IPS-20b (cell line): ENCODE measurements around the gene VEGFA.

Source experiments
- H3K27ac ChIP-seq: one replicate; pipeline ENCODE4 v1.5.1; 2013; ENCODE audit warnings: low read length
- H3K27me3 ChIP-seq: 2 replicates; pipeline ENCODE4 v1.6.1; 2013; ENCODE audit warnings: mild to moderate bottlenecking, low read length, inconsistent platforms; ENCODE audit not compliant: insufficient read depth
- H3K36me3 ChIP-seq: 2 replicates; pipeline ENCODE4 v1.6.1; 2013; ENCODE audit warnings: low read depth, mild to moderate bottlenecking, inconsistent platforms, low read length, moderate library complexity; ENCODE audit not compliant: insufficient read depth
- H3K4me1 ChIP-seq: 2 replicates; pipeline ENCODE4 v1.6.1; 2013; ENCODE audit warnings: mild to moderate bottlenecking, control low read depth, inconsistent platforms, low read length, moderate library complexity; ENCODE audit not compliant: insufficient read depth
- H3K4me3 ChIP-seq: 2 replicates; pipeline ENCODE4 v1.5.1; 2013; ENCODE audit warnings: mild to moderate bottlenecking, low read length, inconsistent platforms
- H3K9ac ChIP-seq: 2 replicates; pipeline ENCODE4 v1.6.1; 2013; ENCODE audit warnings: low read depth, mild to moderate bottlenecking, inconsistent platforms, low read length, moderate library complexity
- H3K9me3 ChIP-seq: 2 replicates; pipeline ENCODE4 v1.6.1; 2013; ENCODE audit warnings: mild to moderate bottlenecking, low read depth, low read length, inconsistent platforms; ENCODE audit not compliant: insufficient read depth

Gene VEGFA

GRCh38 chr6:43798688-43799444 lies 28.9 kb downstream of the VEGFA start:
- Histone ChIP-seq H3K4me3 (no peak overlapping the region), H3K27ac (no peak overlapping the region), H3K4me1 (no peaks in the 10 kb centered on the region), H3K36me3 (no peaks in the 10 kb centered on the region), H3K9ac (no peak overlapping the region), H3K27me3 (no peaks in the 10 kb centered on the region), H3K9me3 (no peaks in the 10 kb centered on the region)

- Histone ChIP-seq H3K4me3 (no peak overlapping the region), H3K36me3 (no peaks in the 10 kb centered on the region), H3K9ac (no peak overlapping the region), H3K9me3 (no peaks in the 10 kb centered on the region), H3K4me1 (no peaks in the 10 kb centered on the region), H3K27ac (no peak overlapping the region), H3K27me3 (no peaks in the 10 kb centered on the region)
Measured at GRCh38 chr6:43799551-43800297, 29.7 kb downstream of the VEGFA start.

GRCh38 chr6:43800298-43800623 lies 30.2 kb downstream of the VEGFA start:
- H3K27ac ChIP-seq, result no peak overlapping the region
- H3K9ac ChIP-seq, result no peak overlapping the region
- no peaks in the 10 kb centered on the region for H3K36me3 ChIP-seq
- H3K4me3 ChIP-seq, result no peak overlapping the region
- H3K4me1 ChIP-seq, result no peaks in the 10 kb centered on the region
- H3K9me3 ChIP-seq, result no peaks in the 10 kb centered on the region
- no peaks in the 10 kb centered on the region for H3K27me3 ChIP-seq

GRCh38 chr6:43800746-43801494 lies 30.9 kb downstream of the VEGFA start:
- Histone ChIP-seq H3K9ac (no peak overlapping the region), H3K4me1 (no peaks in the 10 kb centered on the region), H3K4me3 (no peak overlapping the region), H3K9me3 (no peaks in the 10 kb centered on the region), H3K36me3 (no peaks in the 10 kb centered on the region), H3K27me3 (no peaks in the 10 kb centered on the region), H3K27ac (no peak overlapping the region)

GRCh38 chr6:43801495-43802181 lies 31.6 kb downstream of the VEGFA start:
- Histone ChIP-seq H3K9me3 (no peaks in the 10 kb centered on the region), H3K36me3 (no peaks in the 10 kb centered on the region), H3K27me3 (no peaks in the 10 kb centered on the region), H3K4me3 (no peak overlapping the region), H3K27ac (no peak overlapping the region), H3K9ac (no peak overlapping the region), H3K4me1 (no peaks in the 10 kb centered on the region)

GRCh38 chr6:43803055-43803782 lies 33.2 kb downstream of the VEGFA start:
- Histone ChIP-seq H3K9ac (no peak overlapping the region), H3K27me3 (no peaks in the 10 kb centered on the region), H3K27ac (no peak overlapping the region), H3K9me3 (no peaks in the 10 kb centered on the region), H3K4me3 (no peak overlapping the region), H3K4me1 (no peaks in the 10 kb centered on the region), H3K36me3 (no peaks in the 10 kb centered on the region)

- Histone ChIP-seq H3K36me3 (no peaks in the 10 kb centered on the region), H3K4me3 (no peak overlapping the region), H3K27ac (no peak overlapping the region), H3K27me3 (no peaks in the 10 kb centered on the region), H3K4me1 (no peaks in the 10 kb centered on the region), H3K9me3 (no peaks in the 10 kb centered on the region), H3K9ac (no peak overlapping the region)
Measured at GRCh38 chr6:43803783-43804549, 34.0 kb downstream of the VEGFA start.

- Histone ChIP-seq H3K4me3 (no peak overlapping the region), H3K9ac (no peak overlapping the region), H3K36me3 (no peaks in the 10 kb centered on the region), H3K4me1 (no peaks in the 10 kb centered on the region), H3K9me3 (no peaks in the 10 kb centered on the region), H3K27ac (no peak overlapping the region), H3K27me3 (no peaks in the 10 kb centered on the region)
Measured at GRCh38 chr6:43804550-43805223, 34.7 kb downstream of the VEGFA start.

GRCh38 chr6:43805699-43806042 lies 35.7 kb downstream of the VEGFA start:
- Histone ChIP-seq H3K27ac (no peak overlapping the region), H3K9ac (no peak overlapping the region), H3K27me3 (no peaks in the 10 kb centered on the region)

GRCh38 chr6:43806043-43806757 lies 36.2 kb downstream of the VEGFA start:
- no peak overlapping the region for H3K9ac ChIP-seq

More at GRCh38 chr6:43805699-43806042, 35.7 kb downstream of the VEGFA start:
- Histone ChIP-seq H3K36me3 (no peaks in the 10 kb centered on the region), H3K4me3 (no peak overlapping the region), H3K9me3 (no peaks in the 10 kb centered on the region), H3K4me1 (no peaks in the 10 kb centered on the region)

More at GRCh38 chr6:43806043-43806757, 36.2 kb downstream of the VEGFA start:
- Histone ChIP-seq H3K36me3 (no peaks in the 10 kb centered on the region), H3K27me3 (no peaks in the 10 kb centered on the region), H3K9me3 (no peaks in the 10 kb centered on the region), H3K27ac (no peak overlapping the region), H3K4me1 (no peaks in the 10 kb centered on the region), H3K4me3 (no peak overlapping the region)
